Left forelimb (tissue), 1 donor: ENCODE results near the gene ZNF236.
"Not testable (repeated sequence)": the region's sequence is repeated elsewhere in the genome, so short reads cannot be mapped to it uniquely, and the experiment has no call there.

ENCODE experiments used
- DNase-seq: peaks from one replicate; pipeline ENCODE4 v3.0.0-alpha.2; 2018; ENCODE audit warnings: low spot score

ZNF236 gene

GRCh38 chr18:76988827-76989646 lies 166.7 kb downstream of the ZNF236 start:
- peak; percentile 38 for DNase-seq

DNA sequence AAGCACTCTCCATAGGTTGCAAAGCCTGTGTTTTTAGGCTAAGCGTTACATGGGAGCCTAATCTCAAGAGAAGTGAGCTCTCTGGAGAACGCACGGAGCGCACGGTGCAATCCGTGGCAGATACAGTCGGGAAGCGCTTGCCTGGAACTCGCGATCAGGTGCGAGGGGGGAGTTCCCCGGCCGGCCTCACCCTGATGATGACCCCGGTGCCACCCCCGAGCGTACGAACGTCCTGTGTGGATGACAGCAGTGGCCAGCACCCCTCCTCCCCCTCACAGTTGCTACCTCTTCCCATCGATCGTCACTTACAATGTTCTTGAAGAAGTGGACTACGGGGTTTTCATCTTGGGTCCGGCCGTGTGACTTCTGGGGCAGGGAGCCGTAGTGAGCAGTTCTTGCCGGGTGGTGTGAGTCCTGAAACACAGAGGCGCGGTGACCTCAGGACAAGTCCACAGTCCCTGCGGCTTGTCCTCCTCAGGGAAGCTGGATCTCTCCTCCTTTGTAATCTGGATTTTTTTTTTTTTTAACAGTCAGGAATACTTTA lies 167.4 kb downstream of the ZNF236 start:
- DNase-seq, result no peak

- not testable (repeated sequence) for DNase-seq
These were observed 168.1 kb downstream of the ZNF236 start for GRCh38 chr18:76990343-76991020.

DNA sequence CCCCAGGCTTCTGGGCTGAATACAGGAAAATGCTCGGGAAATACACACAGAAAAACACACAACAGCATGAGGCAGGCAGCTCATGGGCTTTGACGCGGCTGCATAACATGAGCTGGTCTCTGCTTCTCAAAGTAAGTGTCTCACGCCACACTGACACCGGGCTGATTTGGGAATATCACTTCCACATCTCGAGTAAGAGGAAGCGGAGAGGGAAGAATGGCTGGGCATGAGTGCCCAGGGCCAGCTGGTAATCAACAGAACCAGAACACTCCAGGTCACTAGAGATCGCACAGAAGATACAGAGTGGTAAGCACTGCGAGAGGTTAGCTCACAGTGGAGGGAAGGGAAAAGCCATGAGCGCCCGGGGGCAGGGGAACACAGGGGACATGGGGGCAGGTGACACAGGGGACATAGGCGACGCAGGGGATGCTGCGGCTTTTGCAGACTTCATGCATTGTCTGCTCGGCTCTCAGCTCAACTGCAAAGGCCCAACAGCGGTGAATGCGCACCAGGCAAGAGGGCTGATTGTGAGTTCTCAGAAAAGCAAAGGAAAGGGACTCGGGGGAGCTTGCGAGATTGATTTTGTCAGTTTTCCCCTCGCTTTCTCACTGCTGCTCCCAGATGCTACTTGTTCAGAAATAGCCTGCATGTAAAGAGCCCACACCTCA lies 168.8 kb downstream of the ZNF236 start:
- no peak for DNase-seq

DNA sequence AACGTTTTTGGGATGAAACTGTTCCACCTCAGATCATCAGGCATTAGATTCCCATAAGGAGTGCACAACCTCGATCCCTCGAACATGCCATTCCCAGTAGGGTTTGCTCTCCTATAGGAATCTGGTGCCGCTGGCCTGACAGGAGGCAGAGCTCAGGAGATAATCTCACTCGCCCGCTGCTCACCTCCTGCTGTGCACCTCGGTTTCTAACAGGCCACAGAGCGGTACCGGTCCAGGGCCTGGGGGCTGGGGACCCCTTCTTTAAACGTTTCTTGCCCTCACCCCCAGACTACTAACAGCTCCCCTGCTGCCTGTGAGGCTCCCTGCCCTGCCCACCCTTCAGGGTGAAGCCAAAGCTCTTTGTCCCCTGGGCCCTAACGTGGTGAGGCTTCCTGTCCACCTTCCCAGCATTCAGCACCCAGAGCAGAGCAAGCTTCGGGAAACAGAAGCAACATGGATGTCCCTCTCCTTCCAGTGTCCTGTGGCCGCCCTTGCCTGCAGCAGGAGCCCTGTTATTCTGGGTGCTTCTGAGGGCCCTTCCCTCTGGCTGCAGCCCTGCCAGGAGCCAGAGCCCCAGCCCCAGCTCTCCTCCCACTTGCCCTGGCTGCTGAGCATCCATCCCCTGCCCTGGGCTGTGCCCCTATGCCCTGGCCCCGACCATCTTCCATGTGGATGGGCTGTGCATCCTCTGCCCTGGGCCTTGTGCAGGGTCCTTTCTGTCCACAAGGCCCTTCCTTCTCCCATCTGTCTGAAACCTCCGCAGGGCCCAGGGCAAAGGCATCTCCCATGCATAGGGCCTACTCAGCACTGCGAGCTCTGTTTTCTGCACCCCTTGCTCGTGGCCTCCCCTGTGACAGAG lies 170.1 kb downstream of the ZNF236 start:
- DNase-seq, result peak; percentile 33

DNA sequence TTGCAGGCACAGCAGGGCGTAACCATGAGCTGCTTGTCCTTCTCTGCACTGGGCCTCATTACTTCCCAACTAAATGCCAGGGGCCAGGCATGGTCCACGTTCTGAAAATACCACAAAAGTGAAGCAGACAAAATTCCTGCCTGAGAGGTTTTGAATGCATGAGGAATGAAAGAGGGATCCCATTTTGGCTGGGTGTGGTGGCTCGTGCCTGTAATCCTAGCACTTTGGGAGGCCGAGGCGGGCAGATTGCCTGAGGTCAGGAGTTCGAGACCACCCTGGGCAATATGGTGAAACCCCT lies 170.7 kb downstream of the ZNF236 start:
- DNase-seq, result no peak

- peak; percentile 15 for DNase-seq
These were observed 171.2 kb downstream of the ZNF236 start for GRCh38 chr18:76993573-76993972.

GRCh38 chr18:76994086-76994654 lies 171.8 kb downstream of the ZNF236 start:
- DNase-seq, result peak; percentile 30

- DNase-seq, result no peak
These were observed 173.5 kb downstream of the ZNF236 start for GRCh38 chr18:76995896-76996295.

GRCh38 chr18:76996429-76996828 lies 174.1 kb downstream of the ZNF236 start:
- DNase-seq, result no peak

- DNase-seq, result no peak
These were observed 175.8 kb downstream of the ZNF236 start for GRCh38 chr18:76997951-76998808.

GRCh38 chr18:76999077-76999476 lies 176.7 kb downstream of the ZNF236 start:
- DNase-seq, result no peak

DNA sequence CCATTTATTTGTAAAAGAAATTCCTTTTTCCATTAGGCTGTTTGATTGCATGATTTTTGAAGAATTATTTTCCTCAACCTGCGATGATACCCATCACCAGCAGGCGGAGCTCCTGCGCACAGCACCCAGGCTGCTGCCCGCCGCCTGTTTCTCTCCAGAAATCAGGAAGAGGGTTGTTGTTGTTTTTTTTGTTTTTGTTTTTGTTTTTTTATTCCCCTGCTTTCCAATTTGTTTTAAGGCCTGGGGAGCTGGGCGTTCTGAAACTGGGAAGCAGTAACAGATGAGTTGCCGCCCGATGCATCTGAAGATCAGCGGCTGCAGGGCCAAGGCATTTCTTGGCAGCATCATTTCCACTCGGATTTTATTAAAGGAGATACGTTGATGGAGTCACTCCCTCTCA lies 178.2 kb downstream of the ZNF236 start:
- DNase-seq, result no peak

DNA sequence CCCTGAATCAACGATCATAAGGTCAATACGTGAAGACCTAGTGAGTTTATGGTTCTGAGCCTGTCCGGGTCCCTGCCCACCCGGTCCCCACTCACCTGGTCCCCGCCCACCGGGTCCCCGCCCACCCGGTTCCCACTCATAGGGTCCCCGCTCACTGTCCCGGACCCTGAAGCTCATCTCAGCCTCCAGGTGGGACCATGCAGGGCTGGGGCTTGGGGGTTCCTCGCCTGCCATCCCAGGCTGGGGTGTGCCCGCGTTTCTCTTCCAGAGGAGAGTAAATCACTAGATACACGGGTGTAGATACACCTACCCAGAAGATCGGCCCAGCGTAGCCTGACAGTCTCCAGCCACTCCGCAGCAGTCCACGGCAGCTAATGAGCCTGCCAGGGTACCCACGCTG lies 178.7 kb downstream of the ZNF236 start:
- DNase-seq, result no peak

DNA sequence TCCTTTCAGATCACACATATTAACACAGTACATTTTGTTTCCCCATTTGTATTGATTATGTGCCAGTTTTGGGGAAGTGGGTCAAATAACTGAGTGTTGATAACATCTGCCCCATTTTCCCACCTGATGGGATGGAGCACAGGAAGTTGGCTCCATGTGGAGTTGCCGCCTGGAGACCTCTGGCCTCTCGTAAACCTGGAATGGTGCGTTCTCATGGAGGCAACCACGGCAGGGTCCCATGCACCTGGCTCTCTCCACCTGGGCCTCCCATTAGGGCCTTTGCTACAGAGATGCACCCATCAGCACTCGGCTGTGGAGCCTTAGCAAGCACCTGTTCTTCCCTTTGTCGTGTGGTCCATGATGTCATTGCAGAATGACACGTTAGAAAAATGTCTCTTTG lies 179.6 kb downstream of the ZNF236 start:
- no peak for DNase-seq

- DNase-seq, result no peak
These were observed 180.1 kb downstream of the ZNF236 start for GRCh38 chr18:77002496-77002895.

GRCh38 chr18:77003316-77003715 lies 181.0 kb downstream of the ZNF236 start:
- DNase-seq, result no peak

- DNase-seq, result no peak
These were observed 182.4 kb downstream of the ZNF236 start for GRCh38 chr18:77004555-77005380.

GRCh38 chr18:77005651-77006195 lies 183.4 kb downstream of the ZNF236 start:
- no peak for DNase-seq
